ENCODE results near the gene HSP90AA1.
"Not testable (repeated sequence)": the region's sequence is repeated elsewhere in the genome, so short reads cannot be mapped to it uniquely, and the experiment has no call there.

HSP90AA1 gene

DNA sequence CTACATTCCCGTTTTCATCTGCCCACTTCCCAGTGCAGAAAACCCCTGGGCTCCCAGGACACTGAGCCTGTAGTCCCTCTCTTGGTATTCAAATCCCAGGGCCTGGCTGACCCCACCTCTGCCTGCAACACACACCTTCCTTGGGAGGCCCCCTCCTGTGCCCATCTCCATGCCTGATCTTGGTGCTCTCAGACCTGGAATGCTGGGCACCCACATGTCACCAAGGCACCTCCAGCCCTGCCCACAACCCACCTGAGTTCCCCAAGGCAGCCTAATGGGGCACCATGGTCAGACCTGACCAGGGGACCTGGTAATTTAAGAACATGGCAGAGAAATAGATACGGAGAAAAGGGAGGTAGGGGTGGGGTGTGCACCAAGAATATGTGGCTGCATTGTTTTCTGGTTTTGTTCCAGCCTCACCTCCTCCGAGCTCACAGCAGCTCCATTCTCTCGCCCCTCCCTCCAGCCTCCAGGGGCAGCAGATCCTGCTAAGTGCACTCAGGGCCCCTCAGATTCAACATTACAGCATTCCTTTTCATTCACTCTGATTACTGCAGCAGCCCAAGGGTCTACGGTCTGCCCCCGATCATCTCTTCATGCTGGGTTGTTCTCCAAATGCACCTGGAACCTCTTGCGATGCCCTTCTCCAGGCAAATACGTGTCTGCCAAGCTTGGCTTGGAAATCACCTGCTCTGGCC, 9.2 kb upstream of the HSP90AA1 start:
- FAIRE-seq: no peak
- no peak for DNase-seq (ENCODE audit: extremely low spot score, insufficient read length, low read depth)

DNA sequence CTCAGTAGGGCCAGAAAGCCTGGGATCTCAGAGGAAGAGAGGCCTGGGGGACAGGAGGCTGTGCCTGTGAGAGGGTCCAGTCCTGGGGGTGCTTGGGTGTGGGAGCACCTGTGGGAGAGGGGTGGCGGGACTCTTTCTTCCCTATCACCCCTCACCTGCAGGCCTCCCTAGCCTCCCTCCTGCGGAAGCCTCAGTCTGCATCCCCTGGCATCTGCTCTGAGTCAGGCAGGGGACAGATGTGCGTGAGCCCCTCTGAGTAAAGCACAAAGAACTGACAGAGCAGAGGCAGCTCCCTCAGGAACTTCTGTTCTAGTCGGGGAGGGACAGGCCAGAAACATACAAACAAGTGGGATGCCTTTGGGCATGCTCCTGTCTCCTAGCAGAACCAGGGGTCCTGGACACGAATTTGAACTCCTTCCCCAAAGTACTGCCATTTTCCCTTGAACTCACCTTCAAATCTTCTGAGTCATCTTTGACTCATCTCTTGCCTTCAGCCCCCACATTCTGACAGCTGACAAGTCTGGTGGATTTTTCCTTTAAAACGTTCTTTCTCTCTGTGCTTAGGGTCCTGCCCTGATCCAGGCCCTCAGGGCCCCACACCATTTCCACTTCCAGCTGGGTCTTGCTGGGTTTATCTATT, 8.5 kb upstream of the HSP90AA1 start:
- no peak for FAIRE-seq
- no peak for DNase-seq (ENCODE audit: extremely low spot score, insufficient read length, low read depth)

DNA sequence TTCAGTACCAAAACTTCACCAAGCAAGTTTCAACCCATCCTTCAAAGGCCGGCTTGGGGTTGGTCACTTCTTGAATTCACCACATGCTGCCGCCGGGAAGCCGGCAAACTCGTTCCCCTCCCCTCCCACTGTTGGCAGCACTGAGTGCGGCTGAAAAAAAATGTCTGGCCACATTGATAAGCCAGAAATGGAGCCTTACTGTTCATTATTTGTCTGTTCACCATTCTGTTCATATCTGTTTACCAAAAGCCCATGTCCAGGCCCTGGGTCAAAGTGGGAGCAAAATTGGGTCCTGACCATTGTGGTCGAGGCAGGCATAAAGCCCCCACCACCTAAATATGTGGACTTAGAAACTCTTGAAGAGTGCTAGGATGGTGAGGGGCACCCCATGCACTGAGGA, 7.3 kb upstream of the HSP90AA1 start:
- DNase-seq (ENCODE audit: extremely low spot score, insufficient read length, low read depth) (no peak), FAIRE-seq (no peak)

DNA sequence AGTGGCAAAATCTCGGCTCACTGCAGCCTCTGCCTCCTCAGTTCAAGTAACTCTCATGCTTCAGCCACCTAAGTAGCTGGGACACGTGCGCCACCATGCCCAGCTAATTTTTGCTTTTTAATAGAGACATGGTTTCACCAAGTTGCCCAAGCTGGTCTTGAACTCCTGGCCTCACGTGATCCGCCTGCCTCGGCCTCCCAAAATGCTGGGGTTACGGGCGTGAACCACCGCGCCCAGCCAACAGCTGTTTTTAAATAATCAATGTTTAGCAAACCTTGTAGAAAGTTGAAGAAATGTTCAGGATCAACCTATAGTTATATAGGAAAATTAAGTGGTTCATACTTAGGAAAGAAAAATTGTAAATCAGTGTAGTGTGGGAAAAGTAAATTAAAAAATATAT, 6.0 kb upstream of the HSP90AA1 start:
- FAIRE-seq (no peak), DNase-seq (ENCODE audit: extremely low spot score, insufficient read length, low read depth) (no peak)

DNA sequence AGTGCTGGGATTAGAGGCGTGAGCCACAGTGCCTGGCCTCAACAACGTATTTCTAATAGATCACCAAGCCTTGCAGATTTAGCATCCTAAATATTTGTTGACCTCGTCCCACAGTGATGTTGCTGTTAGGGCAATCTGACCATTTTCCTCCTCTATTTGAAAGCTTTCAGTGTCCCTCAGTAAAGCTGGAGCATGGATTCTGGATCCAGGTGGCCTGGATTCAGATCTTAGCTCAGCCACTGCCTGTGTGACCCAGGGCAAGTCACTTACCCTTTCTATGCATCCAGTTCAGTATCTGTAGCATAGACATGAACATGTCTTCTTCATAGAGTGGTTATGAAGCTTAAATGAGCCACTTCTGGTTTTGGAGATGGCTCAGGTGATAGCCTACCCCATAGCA, 3.9 kb upstream of the HSP90AA1 start:
- no peak for DNase-seq (ENCODE audit: extremely low spot score, insufficient read length, low read depth)
- no peak for FAIRE-seq

DNA sequence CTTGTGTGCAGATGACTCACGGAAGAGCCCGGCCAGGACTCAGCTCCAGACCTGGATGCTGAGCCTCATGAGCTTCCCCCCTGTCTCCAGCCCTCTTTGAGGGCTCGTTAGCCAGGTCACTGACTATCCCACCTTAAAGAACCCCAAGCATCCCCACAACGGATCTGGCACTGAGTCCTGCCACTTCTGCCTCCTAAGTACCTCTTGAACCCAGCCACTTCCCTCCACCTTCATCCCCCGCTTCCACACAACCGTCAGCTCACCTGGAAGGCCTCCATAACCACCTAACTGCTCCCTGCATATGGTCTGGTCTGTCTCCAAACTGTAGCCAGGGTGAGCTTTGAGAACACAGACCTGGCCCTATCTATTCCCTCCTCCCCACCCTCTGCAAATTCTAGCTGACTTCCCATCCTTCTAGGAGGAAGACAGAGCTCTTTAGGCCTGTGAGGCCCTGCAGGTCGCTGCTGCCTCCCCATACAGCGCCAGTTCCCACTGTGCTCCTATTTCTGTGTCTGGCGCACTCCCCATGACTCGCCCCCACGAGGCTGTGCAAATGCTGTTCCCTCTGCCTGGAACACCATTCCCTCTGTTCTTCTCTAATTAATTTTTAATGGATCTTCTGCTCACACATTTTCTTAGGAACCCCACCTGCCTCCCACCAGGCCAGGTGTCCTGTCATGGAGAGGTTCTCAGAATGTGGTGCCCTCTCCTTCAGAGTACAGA, 2.9 kb upstream of the HSP90AA1 start:
- DNase-seq (ENCODE audit: extremely low spot score, insufficient read length, low read depth) (no peak), FAIRE-seq (no peak)

DNA sequence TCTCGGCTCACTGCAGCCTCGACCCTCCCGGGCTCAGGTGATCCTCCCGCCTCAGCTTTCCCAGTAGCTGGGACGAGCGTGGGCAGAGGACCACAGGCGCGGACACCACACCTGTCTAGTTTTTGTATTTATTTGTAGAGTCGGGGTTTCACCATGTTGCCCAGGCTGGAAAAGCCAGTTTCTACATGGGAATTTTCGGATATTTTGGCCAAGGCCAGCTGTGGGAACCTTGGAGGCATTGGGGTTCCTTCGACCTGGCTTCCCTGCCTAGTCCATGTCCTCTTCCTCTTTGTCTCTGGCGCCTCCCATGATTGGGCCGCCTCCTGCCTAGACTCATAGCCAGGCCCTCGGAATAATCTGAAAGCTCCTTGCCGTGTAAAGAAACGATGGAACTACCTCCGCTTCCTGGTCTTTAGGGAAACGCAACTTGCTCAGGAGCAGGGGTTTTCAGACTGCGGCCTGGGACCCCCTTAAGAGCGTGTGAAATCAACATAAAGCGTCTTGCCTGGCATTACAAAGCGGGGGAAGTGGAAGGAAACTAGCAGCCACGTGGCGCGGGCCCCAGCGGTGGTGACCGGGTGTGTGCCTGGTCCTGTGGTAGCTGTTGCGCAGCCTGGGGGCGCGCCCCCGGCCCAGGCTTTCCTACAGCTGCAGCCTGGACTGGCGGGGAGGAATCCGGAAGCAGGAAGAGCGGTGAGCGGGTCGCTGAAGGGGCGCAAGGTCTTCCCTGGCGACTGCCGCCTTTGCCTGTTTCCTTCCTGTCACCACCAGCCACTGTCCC, 1.4 kb upstream of the HSP90AA1 start:
- FAIRE-seq (peak; percentile 21), DNase-seq (ENCODE audit: extremely low spot score, insufficient read length, low read depth) (peak; percentile 33)

DNA sequence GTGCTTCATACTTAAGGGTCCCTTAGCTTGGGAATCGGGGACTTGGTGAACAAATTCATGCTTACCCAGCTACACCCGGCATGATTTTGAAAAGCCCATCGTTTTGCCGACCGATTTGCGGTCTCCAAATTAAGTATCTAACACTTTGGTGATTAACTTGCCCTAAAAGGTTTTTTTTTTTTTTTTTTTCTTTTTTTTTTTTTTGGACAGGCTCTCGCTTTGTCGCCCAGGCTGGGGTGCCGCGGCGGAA, 843 bp upstream of the HSP90AA1 start:
- no peak for DNase-seq (ENCODE audit: extremely low spot score, insufficient read length, low read depth)
- no peak for FAIRE-seq

DNA sequence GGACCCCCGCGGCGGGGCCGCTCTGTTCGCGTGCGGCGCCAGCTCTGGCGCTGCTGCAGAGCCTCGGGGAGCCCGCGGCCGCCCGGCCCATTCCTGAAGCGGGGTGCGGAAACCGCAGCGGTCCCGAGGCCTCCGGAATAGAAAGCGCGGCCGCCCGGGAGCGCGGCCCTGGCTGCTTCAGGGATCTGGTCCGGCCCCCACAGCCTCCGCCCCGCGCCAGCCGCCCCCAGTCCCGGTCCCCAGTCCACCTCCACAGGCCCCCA, 204 bp downstream of the HSP90AA1 start:
- FAIRE-seq (no peak), DNase-seq (ENCODE audit: extremely low spot score, insufficient read length, low read depth) (no peak)

DNA sequence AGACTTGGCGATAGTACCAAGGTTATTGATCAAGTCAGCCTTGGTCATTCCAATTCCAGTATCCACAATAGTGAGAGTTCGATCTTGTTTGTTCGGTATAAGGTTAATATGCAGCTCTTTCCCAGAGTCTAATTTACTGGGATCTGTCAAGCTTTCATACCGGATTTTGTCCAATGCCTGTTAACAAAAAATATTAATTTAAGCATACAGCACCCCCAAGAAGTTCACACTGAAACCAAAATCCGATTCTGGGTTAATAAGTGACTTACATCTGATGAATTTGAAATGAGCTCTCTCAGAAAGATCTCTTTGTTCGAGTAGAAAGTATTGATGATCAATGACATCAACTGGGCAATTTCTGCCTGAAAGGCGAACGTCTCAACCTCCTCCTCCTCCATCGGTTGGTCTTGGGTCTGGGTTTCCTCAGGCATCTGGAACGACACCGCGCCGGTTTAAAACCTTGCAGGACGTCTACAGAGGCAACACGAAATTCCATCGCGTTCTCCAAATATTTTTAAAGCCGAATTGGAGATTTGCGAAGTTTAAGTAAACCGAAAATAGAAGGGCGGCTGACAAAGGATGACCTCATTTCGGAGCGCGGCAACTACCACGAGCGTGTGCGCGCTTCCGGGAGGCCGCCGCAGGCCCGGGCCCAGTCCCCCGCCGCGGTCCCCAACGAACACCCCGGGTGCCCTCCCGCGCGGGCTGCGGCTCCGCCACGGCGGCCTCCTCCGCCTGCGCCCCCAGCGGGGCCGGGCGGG, 716 bp downstream of the HSP90AA1 start:
- DNase-seq (ENCODE audit: extremely low spot score, insufficient read length, low read depth) (no peak), FAIRE-seq (no peak)

DNA sequence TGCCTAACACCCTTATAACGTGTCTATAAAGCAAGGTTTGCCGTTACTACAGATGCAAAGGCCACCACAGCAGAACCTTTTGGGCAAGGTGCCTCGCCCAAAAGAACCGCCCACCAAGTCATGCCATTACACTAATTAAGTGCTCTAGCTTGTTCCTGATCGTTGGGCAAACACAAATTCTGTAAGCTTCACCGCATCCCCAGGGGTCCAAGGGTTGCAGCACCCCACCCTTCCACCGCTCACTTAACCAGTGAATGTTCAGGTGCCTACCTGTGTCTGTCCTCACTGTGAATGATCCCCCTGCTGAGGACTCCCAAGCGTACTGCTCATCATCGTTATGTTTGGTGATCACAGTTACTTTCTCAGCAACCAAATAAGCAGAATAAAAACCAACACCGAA, 1.4 kb downstream of the HSP90AA1 start:
- FAIRE-seq: no peak
- DNase-seq (ENCODE audit: extremely low spot score, insufficient read length, low read depth): no peak

DNA sequence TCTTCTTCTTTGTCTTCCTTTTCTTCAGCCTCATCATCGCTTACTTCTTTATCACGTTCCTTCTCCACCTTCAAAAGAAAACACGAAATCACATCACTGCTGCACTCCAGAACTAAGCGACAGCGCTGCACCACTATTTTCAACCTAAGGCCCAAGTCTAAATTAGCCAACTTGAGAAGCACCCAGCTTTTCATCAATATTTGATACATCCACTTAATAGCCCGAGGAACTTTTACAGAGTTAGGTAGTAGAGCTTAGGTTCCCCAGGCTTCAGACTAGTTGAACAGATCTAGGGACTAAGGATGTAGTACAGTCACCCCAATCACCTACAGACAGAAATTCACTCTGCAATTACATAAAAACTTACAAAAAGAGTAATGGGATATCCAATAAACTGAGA, 1.9 kb downstream of the HSP90AA1 start:
- FAIRE-seq: no peak
- DNase-seq (ENCODE audit: extremely low spot score, insufficient read length, low read depth): no peak

DNA sequence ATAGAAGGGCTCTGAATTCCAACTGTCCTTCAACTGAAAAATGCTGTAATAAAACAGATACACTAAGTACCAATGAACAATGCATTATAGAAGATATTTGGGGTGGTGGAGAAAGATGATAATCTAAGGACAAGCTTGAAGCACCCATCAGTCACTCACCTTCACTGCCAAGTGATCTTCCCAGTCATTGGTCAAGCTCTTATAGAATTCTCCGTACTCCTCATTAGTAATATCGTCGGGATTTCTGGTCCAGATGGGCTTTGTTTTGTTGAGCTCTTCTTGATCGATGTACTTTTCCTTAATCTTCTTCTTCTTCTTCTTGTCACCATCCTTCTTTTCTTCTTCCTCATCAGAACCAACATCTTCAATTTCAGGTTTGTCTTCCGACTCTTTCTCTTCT, 2.3 kb downstream of the HSP90AA1 start:
- not testable (repeated sequence) for DNase-seq (ENCODE audit: extremely low spot score, insufficient read length, low read depth); FAIRE-seq

DNA sequence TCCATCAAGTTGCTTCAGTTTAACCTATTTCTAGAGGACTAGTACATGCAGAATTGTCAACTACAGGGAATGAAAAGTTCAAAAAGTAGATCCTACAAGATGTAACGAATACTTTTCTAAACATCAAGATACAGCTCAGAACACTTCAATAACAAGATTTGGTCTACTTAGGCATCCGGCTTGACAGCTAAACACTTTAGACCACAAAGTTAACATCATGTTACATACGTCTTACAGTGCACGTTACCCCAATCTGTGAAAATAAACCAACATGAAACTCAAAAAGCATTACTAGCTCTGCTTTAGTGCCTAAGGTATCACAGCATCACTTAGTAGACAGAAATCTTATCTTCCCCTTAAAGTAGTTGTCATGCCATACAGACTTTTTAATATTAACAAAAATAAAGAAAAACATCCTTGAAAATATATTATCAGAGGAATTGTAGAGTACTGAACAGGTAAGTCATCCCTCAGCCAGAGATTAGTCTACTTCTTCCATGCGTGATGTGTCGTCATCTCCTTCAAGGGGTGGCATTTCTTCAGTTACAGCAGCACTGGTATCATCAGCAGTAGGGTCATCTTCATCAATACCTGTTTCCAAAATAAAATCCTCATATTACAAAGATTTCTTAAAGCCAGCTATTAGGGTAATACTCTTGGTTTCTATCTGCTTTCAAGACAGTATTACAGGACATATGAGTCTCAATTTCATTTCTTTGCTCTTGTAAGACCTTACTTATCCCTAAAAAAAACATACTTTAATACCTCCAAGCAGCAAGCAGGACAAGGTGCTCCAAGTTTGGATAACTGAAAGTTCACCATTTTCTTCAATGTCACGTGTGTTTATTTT, 5.4 kb downstream of the HSP90AA1 start:
- no peak for DNase-seq (ENCODE audit: extremely low spot score, insufficient read length, low read depth)
- FAIRE-seq: no peak

DNA sequence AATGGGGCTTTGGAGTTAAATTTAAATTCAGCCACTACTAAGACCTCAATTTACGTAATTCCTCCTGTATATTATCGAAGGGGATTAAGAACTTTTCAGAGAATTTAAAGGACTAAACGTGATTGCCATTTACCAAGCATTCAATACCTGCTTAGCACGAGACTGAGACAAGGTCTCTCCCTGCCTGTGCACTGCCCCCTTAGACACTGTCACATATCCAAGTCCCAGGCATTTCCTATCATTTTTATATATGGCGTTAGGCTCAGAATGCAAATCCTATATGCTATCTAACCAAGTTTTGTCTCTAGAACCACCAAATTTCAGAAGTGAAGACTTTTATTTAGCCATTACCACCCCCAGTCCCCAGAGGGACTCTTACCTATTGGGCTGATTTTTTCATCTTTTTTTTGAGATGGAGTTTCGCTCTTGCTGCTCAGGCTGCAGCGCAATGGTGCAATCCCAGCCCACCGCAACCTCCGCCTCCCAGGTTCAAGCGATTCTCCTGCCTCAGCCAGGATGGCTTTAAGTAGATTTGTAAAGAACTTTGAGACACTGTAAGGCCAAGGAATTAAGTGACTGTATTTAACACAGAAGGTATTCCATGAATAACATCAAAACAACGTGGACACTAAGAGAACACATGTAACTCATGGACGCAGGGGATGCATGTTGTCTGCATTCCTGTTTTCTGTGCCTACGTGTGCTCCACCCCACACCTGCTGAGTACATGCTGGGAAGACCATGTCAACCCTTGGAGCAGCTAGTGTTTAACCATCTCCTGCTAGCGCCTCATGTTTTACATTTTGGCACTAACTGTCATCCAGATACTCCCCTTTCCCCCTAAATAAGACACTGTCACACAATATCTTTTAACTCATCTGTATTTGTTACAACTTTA, 6.4 kb downstream of the HSP90AA1 start:
- no peak for DNase-seq (ENCODE audit: extremely low spot score, insufficient read length, low read depth)
- no peak for FAIRE-seq

DNA sequence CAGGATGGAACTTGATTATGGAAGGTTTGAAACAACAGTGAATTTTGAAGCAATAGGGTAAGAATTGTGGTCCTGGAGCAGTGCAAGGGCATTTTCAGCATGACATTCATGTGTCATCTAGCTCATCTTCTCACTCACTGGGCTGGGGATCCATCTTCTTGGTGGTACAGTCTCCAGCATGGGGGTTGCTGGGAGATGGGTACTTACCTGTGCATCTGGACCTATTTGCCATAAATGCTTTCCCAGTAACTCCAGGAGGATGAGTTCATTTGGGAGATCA, 7.2 kb downstream of the HSP90AA1 start:
- no peak for DNase-seq (ENCODE audit: extremely low spot score, insufficient read length, low read depth)
- FAIRE-seq: no peak

DNA sequence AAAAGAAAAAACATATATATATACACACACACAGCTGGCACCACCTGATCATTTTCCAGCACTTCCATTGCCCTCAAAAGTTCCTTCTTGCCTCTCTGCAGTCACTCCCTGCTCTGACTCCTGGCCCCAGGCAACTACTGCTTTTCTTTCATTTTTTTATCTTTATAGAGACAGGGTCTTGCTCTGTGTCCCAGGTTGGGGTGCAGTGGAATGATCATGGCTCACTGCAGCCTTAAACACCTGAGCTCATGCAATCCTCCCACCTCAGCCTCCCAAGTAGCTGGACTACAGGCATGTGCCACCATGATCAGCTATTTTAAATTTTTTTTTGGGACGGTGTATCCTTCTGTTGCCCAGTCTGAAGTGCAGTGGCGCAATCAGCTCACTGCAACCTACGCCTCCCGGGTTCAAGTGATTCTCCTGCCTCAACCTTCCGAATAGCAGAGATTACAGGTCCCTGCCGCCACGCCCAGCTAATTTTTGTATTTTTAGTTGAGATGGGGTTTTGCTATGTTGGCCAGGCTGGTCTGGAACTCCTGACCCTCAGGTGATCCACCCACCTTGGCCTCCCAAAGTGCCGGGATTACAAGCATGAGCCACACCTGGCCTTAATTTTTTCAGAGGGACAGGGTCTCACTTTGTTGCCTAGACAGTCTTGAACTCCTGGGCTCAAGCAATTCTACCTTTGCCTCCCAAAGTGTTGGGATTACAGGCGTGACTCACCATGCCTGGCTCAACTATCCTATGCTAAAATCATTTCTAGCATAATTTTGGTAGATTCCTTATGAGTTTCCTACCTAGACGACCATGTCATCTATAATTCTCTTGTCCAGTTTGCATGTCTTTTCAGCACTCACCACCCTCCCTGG, 7.8 kb downstream of the HSP90AA1 start:
- no peak for DNase-seq (ENCODE audit: extremely low spot score, insufficient read length, low read depth)
- FAIRE-seq: no peak

DNA sequence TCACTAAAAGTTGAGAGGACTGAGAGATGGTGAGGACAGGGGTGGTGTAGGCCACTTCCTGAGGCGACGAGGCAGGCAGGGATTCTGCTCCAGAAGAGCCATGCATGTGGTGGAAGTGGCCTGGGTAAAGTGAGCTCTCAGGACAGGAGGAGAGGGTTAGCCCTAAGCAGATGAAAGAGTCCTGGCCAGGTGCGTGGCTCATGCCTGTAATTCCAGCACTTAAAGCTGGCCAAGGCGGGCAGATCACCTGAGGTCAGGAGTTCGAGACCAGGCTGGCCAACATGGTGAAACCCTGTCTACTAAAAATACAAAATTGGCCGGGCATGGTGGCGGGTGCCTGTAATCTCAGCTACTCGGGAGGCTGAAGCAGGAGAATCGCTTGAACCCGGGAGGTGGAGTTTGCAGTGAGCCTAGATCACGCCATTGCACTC, 8.5 kb downstream of the HSP90AA1 start:
- DNase-seq (ENCODE audit: extremely low spot score, insufficient read length, low read depth); FAIRE-seq: not testable (repeated sequence)
